Measurements from ENCODE around the gene RERE.

The RERE gene

DNA sequence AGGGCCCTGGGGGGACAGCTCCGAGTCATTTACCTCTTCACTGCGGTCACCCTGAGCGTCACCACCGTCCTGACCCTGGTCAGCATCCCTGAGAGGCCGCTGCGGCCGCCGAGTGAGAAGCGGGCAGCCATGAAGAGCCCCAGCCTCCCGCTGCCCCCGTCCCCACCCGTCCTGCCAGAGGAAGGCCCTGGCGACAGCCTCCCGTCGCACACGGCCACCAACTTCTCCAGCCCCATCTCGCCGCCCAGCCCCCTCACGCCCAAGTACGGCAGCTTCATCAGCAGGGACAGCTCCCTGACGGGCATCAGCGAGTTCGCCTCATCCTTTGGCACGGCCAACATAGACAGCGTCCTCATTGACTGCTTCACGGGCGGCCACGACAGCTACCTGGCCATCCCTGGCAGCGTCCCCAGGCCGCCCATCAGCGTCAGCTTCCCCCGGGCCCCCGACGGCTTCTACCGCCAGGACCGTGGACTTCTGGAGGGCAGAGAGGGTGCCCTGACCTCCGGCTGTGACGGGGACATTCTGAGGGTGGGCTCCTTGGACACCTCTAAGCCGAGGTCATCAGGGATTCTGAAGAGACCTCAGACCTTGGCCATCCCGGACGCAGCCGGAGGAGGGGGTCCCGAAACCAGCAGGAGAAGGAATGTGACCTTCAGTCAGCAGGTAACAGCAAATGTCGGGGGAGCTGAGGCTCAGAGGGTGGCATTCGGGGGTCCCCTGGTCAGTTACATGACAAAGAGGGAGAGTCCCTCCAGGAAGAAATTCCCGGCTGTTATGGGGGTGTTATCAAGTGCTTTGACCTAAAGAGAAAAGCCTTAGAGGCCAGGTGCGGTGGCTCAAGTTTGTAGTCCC, 486.9 kb downstream of the RERE start:
- Histone ChIP-seq H3K36me3 (ENCODE audit: low read length) (no peaks in the 10 kb centered on the region), H3K79me2 (ENCODE audit: insufficient read depth, low read length) (no peaks in the 10 kb centered on the region), H3K27me3 (ENCODE audit: low read length) (no peaks in the 10 kb centered on the region), H3K4me2 (ENCODE audit: low read depth, low read length, poor library complexity, severe bottlenecking) (no peak overlapping the region), H3K9ac (ENCODE audit: low read length) (no peak overlapping the region), H3K9me3 (ENCODE audit: insufficient read depth, low read length) (no peaks in the 10 kb centered on the region), H3K4me3 (ENCODE audit: insufficient read depth, low read length, poor library complexity, severe bottlenecking) (no peak overlapping the region), H4K20me1 (ENCODE audit: low read depth, low read length) (no peaks in the 10 kb centered on the region), H3K9me2 (replicated peaks; ENCODE audit: insufficient read depth, low read length) (no peaks in the 10 kb centered on the region), H2AFZ (ENCODE audit: low read depth, low read length, severe bottlenecking) (no peak overlapping the region), H3K27ac (ENCODE audit: low read depth, low read length) (no peak overlapping the region), H3F3A (ENCODE audit: insufficient read depth) (no peaks in the 10 kb centered on the region)
- TF ChIP-seq, protein P1, sequence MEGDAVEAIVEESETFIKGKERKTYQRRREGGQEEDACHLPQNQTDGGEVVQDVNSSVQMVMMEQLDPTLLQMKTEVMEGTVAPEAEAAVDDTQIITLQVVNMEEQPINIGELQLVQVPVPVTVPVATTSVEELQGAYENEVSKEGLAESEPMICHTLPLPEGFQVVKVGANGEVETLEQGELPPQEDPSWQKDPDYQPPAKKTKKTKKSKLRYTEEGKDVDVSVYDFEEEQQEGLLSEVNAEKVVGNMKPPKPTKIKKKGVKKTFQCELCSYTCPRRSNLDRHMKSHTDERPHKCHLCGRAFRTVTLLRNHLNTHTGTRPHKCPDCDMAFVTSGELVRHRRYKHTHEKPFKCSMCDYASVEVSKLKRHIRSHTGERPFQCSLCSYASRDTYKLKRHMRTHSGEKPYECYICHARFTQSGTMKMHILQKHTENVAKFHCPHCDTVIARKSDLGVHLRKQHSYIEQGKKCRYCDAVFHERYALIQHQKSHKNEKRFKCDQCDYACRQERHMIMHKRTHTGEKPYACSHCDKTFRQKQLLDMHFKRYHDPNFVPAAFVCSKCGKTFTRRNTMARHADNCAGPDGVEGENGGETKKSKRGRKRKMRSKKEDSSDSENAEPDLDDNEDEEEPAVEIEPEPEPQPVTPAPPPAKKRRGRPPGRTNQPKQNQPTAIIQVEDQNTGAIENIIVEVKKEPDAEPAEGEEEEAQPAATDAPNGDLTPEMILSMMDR (IDR thresholded peaks at IDR 0.05; ENCODE audit: insufficient read depth, low read length, poor library complexity, severe bottlenecking) = no peak
- no peak for TF ChIP-seq EZH2phosphoT487 (conservative IDR thresholded peaks at IDR 0.05; ENCODE audit: low read length)

DNA sequence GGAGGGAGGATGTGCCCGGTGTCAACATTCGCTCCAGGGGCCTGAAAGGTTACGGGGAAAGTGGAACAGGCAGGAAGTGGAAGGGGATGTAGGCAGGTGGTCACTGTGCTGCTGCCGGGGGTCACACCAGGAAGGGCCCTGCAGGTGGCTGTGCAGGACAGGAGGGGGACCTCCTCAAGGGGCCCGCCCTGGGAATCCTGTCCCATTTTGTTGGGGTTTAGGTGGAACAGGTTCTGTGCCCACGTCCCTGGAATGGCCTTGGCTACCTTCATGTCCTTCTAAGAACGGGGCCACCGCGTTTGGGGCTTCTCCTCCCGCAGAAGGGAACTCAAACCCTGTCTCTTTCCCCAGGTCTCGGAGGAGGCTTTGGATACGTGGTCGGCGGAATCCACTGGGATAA, 487.6 kb downstream of the RERE start:
- H3K79me2 ChIP-seq (ENCODE audit: insufficient read depth, low read length) = no peaks in the 10 kb centered on the region
- H3K27me3 ChIP-seq (ENCODE audit: low read length) = no peaks in the 10 kb centered on the region
- H3K9ac ChIP-seq (ENCODE audit: low read length) = no peak overlapping the region
- H3F3A ChIP-seq (ENCODE audit: insufficient read depth) = no peaks in the 10 kb centered on the region
- no peaks in the 10 kb centered on the region for H4K20me1 ChIP-seq (ENCODE audit: low read depth, low read length)
- no peaks in the 10 kb centered on the region for H3K9me3 ChIP-seq (ENCODE audit: insufficient read depth, low read length)
- no peaks in the 10 kb centered on the region for H3K9me2 ChIP-seq (replicated peaks; ENCODE audit: insufficient read depth, low read length)
- H3K36me3 ChIP-seq (ENCODE audit: low read length) = no peaks in the 10 kb centered on the region
- no peak overlapping the region for H3K27ac ChIP-seq (ENCODE audit: low read depth, low read length)
- no peak for TF ChIP-seq EZH2phosphoT487 (conservative IDR thresholded peaks at IDR 0.05; ENCODE audit: low read length)
- TF ChIP-seq, protein P1 (IDR thresholded peaks at IDR 0.05; ENCODE audit: insufficient read depth, low read length, poor library complexity, severe bottlenecking) = no peak
- H3K4me2 ChIP-seq (ENCODE audit: low read depth, low read length, poor library complexity, severe bottlenecking) = no peak overlapping the region
- H3K4me3 ChIP-seq (ENCODE audit: insufficient read depth, low read length, poor library complexity, severe bottlenecking) = no peak overlapping the region
- H2AFZ ChIP-seq (ENCODE audit: low read depth, low read length, severe bottlenecking) = no peak overlapping the region

DNA sequence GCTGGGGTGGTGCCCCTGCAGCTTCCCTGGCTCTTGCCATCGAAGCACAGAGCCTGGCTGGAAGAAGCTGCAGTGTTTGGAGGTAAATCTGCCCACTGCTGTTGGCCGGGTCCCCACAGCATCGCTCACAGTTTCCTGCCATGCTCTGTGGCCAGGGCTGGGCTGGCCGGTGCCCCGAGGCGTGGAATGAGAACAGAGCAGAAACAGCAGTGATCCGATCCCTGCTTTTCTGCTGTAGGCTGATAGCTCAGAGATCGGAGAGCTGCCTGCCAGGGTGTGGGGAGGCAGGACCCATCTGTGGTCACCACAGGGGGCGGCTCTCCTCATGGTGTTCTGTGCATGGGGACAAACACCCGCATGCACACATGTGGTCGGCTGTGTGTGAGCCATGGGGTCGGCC, 488.0 kb downstream of the RERE start:
- TF ChIP-seq EZH2phosphoT487 (conservative IDR thresholded peaks at IDR 0.05; ENCODE audit: low read length) = no peak
- TF ChIP-seq, protein P1 (IDR thresholded peaks at IDR 0.05; ENCODE audit: insufficient read depth, low read length, poor library complexity, severe bottlenecking) = no peak
- Histone ChIP-seq H3K9ac (ENCODE audit: low read length) (no peak overlapping the region), H3K79me2 (ENCODE audit: insufficient read depth, low read length) (no peaks in the 10 kb centered on the region), H3K4me3 (ENCODE audit: insufficient read depth, low read length, poor library complexity, severe bottlenecking) (no peak overlapping the region), H3K9me3 (ENCODE audit: insufficient read depth, low read length) (no peaks in the 10 kb centered on the region), H3K4me2 (ENCODE audit: low read depth, low read length, poor library complexity, severe bottlenecking) (no peak overlapping the region), H3K36me3 (ENCODE audit: low read length) (no peaks in the 10 kb centered on the region), H3K27ac (ENCODE audit: low read depth, low read length) (no peak overlapping the region), H4K20me1 (ENCODE audit: low read depth, low read length) (no peaks in the 10 kb centered on the region), H3K9me2 (replicated peaks; ENCODE audit: insufficient read depth, low read length) (no peaks in the 10 kb centered on the region), H3K27me3 (ENCODE audit: low read length) (no peaks in the 10 kb centered on the region), H2AFZ (ENCODE audit: low read depth, low read length, severe bottlenecking) (no peak overlapping the region), H3F3A (ENCODE audit: insufficient read depth) (no peaks in the 10 kb centered on the region)

Data from SU-DHL-6 (cell line).